Prostate gland (tissue), 2 donors: ENCODE results near the gene OSBP2. TPM values are rescaled to one million over a fixed set of nuclear protein-coding genes. Genes with fewer than 3 reads are reported as not detected.

ENCODE experiments used
- DNase-seq: peaks from one replicate; pipeline ENCODE4 v3.0.0-alpha.2; 2019; ENCODE audit warnings: low spot score
- H3K27ac ChIP-seq, 2 donors: fragments of 200-600 bp; sonication (generic); 2 replicates each; pipeline ENCODE4 v1.5.1; 2017 to 2019
- H3K27me3 ChIP-seq: fragments of 200-600 bp; sonication (generic); replicated peaks from 2 replicates; pipeline ENCODE4 v1.5.1; 2019; ENCODE audit not compliant: insufficient read depth
- H3K36me3 ChIP-seq, 2 donors: fragments of 200-600 bp; sonication (generic); 1 replicate in 1 of 2; 2 replicates in 1 of 2; pipeline versions ENCODE4 v1.5.1 to v1.8.1; 2017 to 2019
- H3K4me1 ChIP-seq: fragments of 200-600 bp; sonication (generic); replicated peaks from 2 replicates; pipeline ENCODE4 v1.5.1; 2019
- H3K4me3 ChIP-seq, 2 donors: fragments of 200-600 bp; sonication (generic); 2 replicates each; pipeline ENCODE4 v1.5.1; 2017 to 2019
- H3K9me3 ChIP-seq: fragments of 200-600 bp; sonication (generic); 2 replicates; pipeline ENCODE4 v1.5.1; 2017
- POLR2A ChIP-seq: fragments of 450-650 bp; IDR thresholded peaks from one replicate; pipeline ENCODE4 v1.6.1; 2016; ENCODE audit warnings: antibody characterized with exemption, mild to moderate bottlenecking
- POLR2AphosphoS5 ChIP-seq: sonication (generic); formaldehyde crosslinking; IDR thresholded peaks from one replicate; pipeline ENCODE4 v1.6.1; 2017; ENCODE audit warnings: antibody characterized with exemption
- WGBS: methylation state at CpG from one replicate; pipeline ENCODE4 v1.1.5; 2018; 5-methylcytosine and 5-hydroxymethylcytosine counted together
- intact Hi-C: fragments of 100-400 bp; cut with DNase I; formaldehyde crosslinking; loops from one replicate; pipeline ENCODE4 v1.14.2; 2022
- total RNA-seq, 2 donors: library from RNA; depleted of rRNA; stranded (reverse); fragments of >200 nt; gene quantifications; one replicate each; pipeline ENCODE4 v1.1.0, GENCODE V29; 2016
- TF ChIP-seq, protein P1 (sequence below), 4 experiments: fragments of 200-600 bp in 2 of 4; fragments of 450-650 bp in 2 of 4; sonication (generic) in 2 of 4; IDR thresholded peaks; 1 replicate in 3 of 4; 2 replicates in 1 of 4; pipeline ENCODE4 v1.5.1; 2016 to 2019; ENCODE audit warnings: antibody characterized with exemption in 4 of 4, mild to moderate bottlenecking in 2 of 4, moderate library complexity in 2 of 4

The OSBP2 gene
- total RNA-seq, 2 donors from 2014 or later: 4.5 to 16.2 TPM

DNA sequence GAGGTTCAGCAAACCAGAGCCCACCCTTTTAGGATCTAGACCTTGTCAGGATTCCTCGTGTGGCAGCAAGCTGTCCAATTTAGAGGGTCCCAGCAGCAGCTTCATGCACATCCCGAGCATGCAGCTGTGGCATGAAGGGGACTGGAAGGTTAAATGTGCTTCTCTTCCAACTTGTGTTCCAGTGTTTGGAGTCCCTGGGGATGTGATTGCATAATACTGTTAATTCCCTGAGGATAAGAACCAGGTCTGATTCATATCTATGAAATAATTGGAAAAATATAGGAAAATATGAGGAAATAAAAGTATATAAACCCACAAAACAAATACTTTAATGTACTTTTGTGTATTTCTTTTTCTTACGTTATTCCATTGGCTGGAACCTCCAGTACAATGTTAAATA lies 143.4 kb downstream of the OSBP2 start:
- Histone ChIP-seq H3K4me1 (no peaks in the 10 kb centered on the region), H3K36me3 (no peaks in the 10 kb centered on the region), H3K27me3 (no peaks in the 10 kb centered on the region), H3K9me3 (no peaks in the 10 kb centered on the region), H3K27ac (no peak overlapping the region), H3K4me3 (no peak overlapping the region)
- 85% methylated on average over 3 of the region's 3 CpGs for WGBS
- intact Hi-C loops: no loop called here
- no peak for DNase-seq
- TF ChIP-seq POLR2AphosphoS5: no peak
- no peak for TF ChIP-seq POLR2A
- TF ChIP-seq, protein P1, sequence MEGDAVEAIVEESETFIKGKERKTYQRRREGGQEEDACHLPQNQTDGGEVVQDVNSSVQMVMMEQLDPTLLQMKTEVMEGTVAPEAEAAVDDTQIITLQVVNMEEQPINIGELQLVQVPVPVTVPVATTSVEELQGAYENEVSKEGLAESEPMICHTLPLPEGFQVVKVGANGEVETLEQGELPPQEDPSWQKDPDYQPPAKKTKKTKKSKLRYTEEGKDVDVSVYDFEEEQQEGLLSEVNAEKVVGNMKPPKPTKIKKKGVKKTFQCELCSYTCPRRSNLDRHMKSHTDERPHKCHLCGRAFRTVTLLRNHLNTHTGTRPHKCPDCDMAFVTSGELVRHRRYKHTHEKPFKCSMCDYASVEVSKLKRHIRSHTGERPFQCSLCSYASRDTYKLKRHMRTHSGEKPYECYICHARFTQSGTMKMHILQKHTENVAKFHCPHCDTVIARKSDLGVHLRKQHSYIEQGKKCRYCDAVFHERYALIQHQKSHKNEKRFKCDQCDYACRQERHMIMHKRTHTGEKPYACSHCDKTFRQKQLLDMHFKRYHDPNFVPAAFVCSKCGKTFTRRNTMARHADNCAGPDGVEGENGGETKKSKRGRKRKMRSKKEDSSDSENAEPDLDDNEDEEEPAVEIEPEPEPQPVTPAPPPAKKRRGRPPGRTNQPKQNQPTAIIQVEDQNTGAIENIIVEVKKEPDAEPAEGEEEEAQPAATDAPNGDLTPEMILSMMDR (IDR thresholded peaks at IDR 0.05): no peak

DNA sequence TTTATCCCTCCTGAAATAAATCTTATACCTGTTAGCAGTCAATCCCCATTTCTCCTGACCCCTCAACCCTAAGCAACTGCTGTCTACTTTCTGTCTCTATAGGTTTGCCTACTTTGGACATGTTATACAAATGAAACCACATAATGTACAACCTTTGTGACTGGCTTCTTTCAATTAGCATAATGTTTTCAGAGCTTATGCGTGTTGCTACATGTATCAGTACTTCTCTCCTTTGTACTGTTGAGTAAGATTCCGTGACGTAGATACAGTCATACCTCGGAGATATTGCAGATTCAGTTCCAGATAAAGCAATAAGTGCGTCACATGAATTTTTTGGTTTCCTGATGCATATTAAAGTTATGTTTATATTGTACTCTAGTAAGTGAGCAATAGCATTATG lies 146.6 kb downstream of the OSBP2 start:
- Histone ChIP-seq H3K4me3 (no peak overlapping the region), H3K27me3 (no peaks in the 10 kb centered on the region), H3K9me3 (no peaks in the 10 kb centered on the region), H3K4me1 (no peaks in the 10 kb centered on the region), H3K36me3 (no peaks in the 10 kb centered on the region), H3K27ac (no peak overlapping the region)
- intact Hi-C loops: no loop called here
- no peak for DNase-seq
- no peak for TF ChIP-seq POLR2A
- 61% methylated on average over 5 of the region's 5 CpGs for WGBS

DNA sequence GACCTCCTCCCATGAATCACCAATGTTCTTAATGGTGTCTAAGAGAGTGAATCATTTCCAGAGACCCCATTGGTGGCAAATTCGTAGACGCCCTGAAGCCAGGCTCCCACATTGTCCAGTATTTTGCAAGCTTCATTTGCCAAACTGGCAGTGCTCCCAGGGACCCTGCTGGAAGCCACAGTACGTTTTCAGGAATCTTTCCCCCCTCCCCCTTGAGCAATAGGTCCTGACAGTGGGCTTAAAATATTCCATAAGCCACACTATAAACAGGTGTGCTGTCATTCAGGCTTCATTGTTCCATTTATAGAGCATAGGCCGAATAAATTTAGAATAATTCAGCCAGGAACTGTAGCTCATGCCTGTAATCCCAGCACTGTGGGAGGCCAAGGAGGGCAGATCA lies 148.6 kb downstream of the OSBP2 start:
- Histone ChIP-seq H3K9me3 (no peaks in the 10 kb centered on the region), H3K4me1 (no peaks in the 10 kb centered on the region), H3K27ac (no peak overlapping the region), H3K36me3 (no peaks in the 10 kb centered on the region), H3K27me3 (no peaks in the 10 kb centered on the region), H3K4me3 (no peak overlapping the region)
- DNase-seq: no peak
- intact Hi-C loops: no loop called here
- 76% methylated on average over 4 of the region's 4 CpGs for WGBS
- TF ChIP-seq POLR2A: no peak
- no peak for TF ChIP-seq POLR2AphosphoS5
- TF ChIP-seq, protein P1 (IDR thresholded peaks at IDR 0.05): no peak

- Histone ChIP-seq H3K36me3 (no peaks in the 10 kb centered on the region), H3K27me3 (no peaks in the 10 kb centered on the region), H3K4me3 (no peak overlapping the region), H3K9me3 (no peaks in the 10 kb centered on the region), H3K27ac (no peak overlapping the region), H3K4me1 (no peaks in the 10 kb centered on the region)
- TF ChIP-seq POLR2A: no peak
- TF ChIP-seq, protein P1 (IDR thresholded peaks at IDR 0.05): no peak
- intact Hi-C loops: no loop called here
- WGBS: 79% methylated on average over 1 of the region's 1 CpG
- DNase-seq: no peak
Measured at GRCh38 chr22:30847583-30847982, 152.9 kb downstream of the OSBP2 start.

DNA sequence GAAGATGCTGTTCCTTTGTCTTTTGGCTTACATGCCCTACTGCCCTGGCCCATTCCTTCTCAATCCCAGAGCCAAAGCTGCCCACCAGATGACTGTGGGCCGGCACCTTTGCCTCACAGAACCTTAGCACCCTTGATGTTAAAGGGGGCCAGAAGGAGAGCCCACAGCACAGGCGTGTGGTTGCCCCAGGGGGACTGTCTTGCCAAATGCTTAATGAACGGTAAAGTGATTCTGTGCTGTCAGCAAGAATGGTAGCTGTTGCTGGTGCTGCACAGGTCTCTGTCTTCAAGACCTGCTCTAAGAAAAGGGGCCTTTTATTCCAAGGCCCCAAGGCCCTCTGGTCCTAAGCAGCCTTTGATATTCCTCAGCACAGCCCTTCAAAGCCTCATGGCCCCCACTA lies 160.6 kb downstream of the OSBP2 start:
- Histone ChIP-seq H3K27ac (no peak overlapping the region), H3K36me3 (no peaks in the 10 kb centered on the region), H3K4me3 (no peak overlapping the region), H3K4me1 (no peaks in the 10 kb centered on the region), H3K9me3 (no peaks in the 10 kb centered on the region), H3K27me3 (no peaks in the 10 kb centered on the region)
- intact Hi-C loops: no loop called here
- no peak for TF ChIP-seq POLR2AphosphoS5
- TF ChIP-seq, protein P1 (IDR thresholded peaks at IDR 0.05): no peak
- no peak for TF ChIP-seq POLR2A
- 85% methylated on average over 3 of the region's 3 CpGs for WGBS
- DNase-seq: no peak
